HG02981 (cell line): ENCODE measurements around the gene ATF5.
"Not testable (repeated sequence)": the region's sequence is repeated elsewhere in the genome, so short reads cannot be mapped to it uniquely, and the experiment has no call there.

Experiments used
- ATAC-seq: cut with Tn5 transposase; IDR thresholded peaks from one replicate; pipeline ENCODE4 v1.9.1; 2021; ENCODE audit warnings: mild to moderate bottlenecking, moderate library complexity; ENCODE audit not compliant: unreplicated experiment

Gene ATF5

GRCh38 chr19:49921871-49922795 is 6.9 kb upstream of the ATF5 start:
- ATAC-seq, result no peak

- no peak for ATAC-seq
These were observed 5.7 kb upstream of the ATF5 start for GRCh38 chr19:49923055-49924003.

- no peak for ATAC-seq
These were observed 4.8 kb upstream of the ATF5 start for GRCh38 chr19:49924004-49924880.

GRCh38 chr19:49924881-49925210 is 4.2 kb upstream of the ATF5 start:
- not testable (repeated sequence) for ATAC-seq

GRCh38 chr19:49925486-49925885 is 3.5 kb upstream of the ATF5 start:
- no peak for ATAC-seq

- no peak for ATAC-seq
These were observed 2.5 kb upstream of the ATF5 start for GRCh38 chr19:49926515-49926914.

- no peak for ATAC-seq
These were observed 1.3 kb upstream of the ATF5 start for GRCh38 chr19:49927526-49928264.

- peak; percentile 68 for ATAC-seq
These were observed 842 bp downstream of the ATF5 start for GRCh38 chr19:49929611-49930482.

- ATAC-seq, result no peak
These were observed 1.5 kb downstream of the ATF5 start for GRCh38 chr19:49930483-49931011.

GRCh38 chr19:49931293-49932040 is 2.5 kb downstream of the ATF5 start:
- ATAC-seq, result no peak

GRCh38 chr19:49932041-49932451 is 3.0 kb downstream of the ATF5 start:
- no peak for ATAC-seq

GRCh38 chr19:49932731-49933131 is 3.7 kb downstream of the ATF5 start:
- no peak for ATAC-seq

GRCh38 chr19:49933643-49934042 is 4.6 kb downstream of the ATF5 start:
- ATAC-seq, result no peak

GRCh38 chr19:49936549-49936948 is 7.5 kb downstream of the ATF5 start:
- no peak for ATAC-seq

- no peak for ATAC-seq
These were observed 8.9 kb downstream of the ATF5 start for GRCh38 chr19:49937750-49938381.

GRCh38 chr19:49938662-49939061 is 9.7 kb downstream of the ATF5 start:
- no peak for ATAC-seq

- no peak for ATAC-seq
These were observed 10.9 kb downstream of the ATF5 start for GRCh38 chr19:49939721-49940481.
